Natural killer cell (primary cell): ENCODE measurements around the gene DRAP1. TPM values are rescaled to one million over a fixed set of nuclear protein-coding genes. Genes with fewer than 3 reads are reported as not detected.

Experiments
- ATAC-seq, 3 donors: fragments of 150-1000 bp in 2 of 3; fragments of 200-7000 bp in 1 of 3; cut with Tn5 transposase; 1 replicate in 1 of 3; 2 replicates in 2 of 3; pipeline ENCODE4 v1.10.0; 2021; ENCODE audit warnings: mild to moderate bottlenecking in 2 of 3, moderate library complexity in 2 of 3
- DNase-seq, 2 donors: peaks; one replicate each; pipeline versions ENCODE4 v3.0.0 to v3.0.0-alpha.2; 2013 to 2021; ENCODE audit warnings: mixed read lengths in 1 of 2
- H3K27ac ChIP-seq: one replicate; pipeline ENCODE4 v1.5.1; 2013; ENCODE audit warnings: mild to moderate bottlenecking, low read length
- H3K27me3 ChIP-seq: one replicate; pipeline ENCODE4 v1.6.1; 2013; ENCODE audit warnings: low read length; ENCODE audit not compliant: control insufficient read depth, insufficient read depth
- H3K36me3 ChIP-seq: one replicate; pipeline ENCODE4 v1.6.1; 2013; ENCODE audit warnings: low read length; ENCODE audit not compliant: control insufficient read depth, insufficient read depth
- H3K4me1 ChIP-seq: one replicate; pipeline ENCODE4 v1.6.1; 2013; ENCODE audit warnings: low read length; ENCODE audit not compliant: control insufficient read depth, insufficient read depth
- H3K4me3 ChIP-seq: one replicate; pipeline ENCODE4 v1.5.1; 2013; ENCODE audit warnings: low read length
- H3K9me3 ChIP-seq: one replicate; pipeline ENCODE4 v1.6.1; 2013; ENCODE audit warnings: low read length; ENCODE audit not compliant: control insufficient read depth, insufficient read depth
- H3K27ac Mint-ChIP-seq, 2 donors: one replicate each; pipeline ENCODE4 v1.8.0; 2022; ENCODE audit warnings: mild to moderate bottlenecking in 2 of 2, mixed read lengths in 2 of 2, moderate library complexity in 1 of 2
- H3K27me3 Mint-ChIP-seq, 2 donors: one replicate each; pipeline ENCODE4 v1.8.0; 2022; ENCODE audit warnings: low read depth in 2 of 2, mixed read lengths in 2 of 2
- H3K36me3 Mint-ChIP-seq: one replicate; pipeline ENCODE4 v1.8.0; 2022; ENCODE audit warnings: mixed read lengths
- H3K4me1 Mint-ChIP-seq, 2 donors: one replicate each; pipeline ENCODE4 v1.8.0; 2022; ENCODE audit warnings: mixed read lengths in 2 of 2
- H3K4me3 Mint-ChIP-seq: one replicate; pipeline ENCODE4 v1.8.0; 2022; ENCODE audit warnings: mild to moderate bottlenecking, moderate library complexity, mixed read lengths
- H3K9me3 Mint-ChIP-seq, 2 donors: one replicate each; pipeline ENCODE4 v1.8.0; 2022; ENCODE audit warnings: mixed read lengths in 2 of 2
- WGBS: methylation state at CpG from one replicate; pipeline ENCODE4 v1.1.7; 2013; ENCODE audit warnings: missing lambda C conversion rate; ENCODE audit not compliant: insufficient coverage; 5-methylcytosine and 5-hydroxymethylcytosine counted together
- intact Hi-C: fragments of 100-400 bp; cut with micrococcal nuclease; formaldehyde crosslinking; loops from one replicate; pipeline ENCODE4 v1.14.2; 2022
- total RNA-seq, 4 donors: library from RNA; stranded (reverse); fragments of 120-200 nt in 1 of 4; gene quantifications; one replicate each; pipeline versions ENCODE4 v1.2.3 to v1.2.4, GENCODE V29; 2013 to 2022
- TF ChIP-seq, protein P1 (sequence below): fragments of 200-600 bp; IDR thresholded peaks from one replicate; pipeline ENCODE4 v1.8.0; 2022; ENCODE audit warnings: antibody characterized with exemption

The DRAP1 gene
- total RNA-seq, 3 donors from 2014 or later (not counting 1 experiment from before 2014, with no cell fraction given) = 114 to 115 (median 115) TPM

- peaks cover 68% of the 10 kb centered on the region for H3K36me3 ChIP-seq
- H3K9me3 ChIP-seq = no peaks in the 10 kb centered on the region
- 97% methylated on average over 15 of the region's 15 CpGs for WGBS
- peaks cover 2% of the 10 kb centered on the region for H3K4me1 ChIP-seq
- no peak overlapping the region for H3K4me3 ChIP-seq
- H3K36me3 Mint-ChIP-seq = no peaks in the 10 kb centered on the region
- TF ChIP-seq, protein P1, sequence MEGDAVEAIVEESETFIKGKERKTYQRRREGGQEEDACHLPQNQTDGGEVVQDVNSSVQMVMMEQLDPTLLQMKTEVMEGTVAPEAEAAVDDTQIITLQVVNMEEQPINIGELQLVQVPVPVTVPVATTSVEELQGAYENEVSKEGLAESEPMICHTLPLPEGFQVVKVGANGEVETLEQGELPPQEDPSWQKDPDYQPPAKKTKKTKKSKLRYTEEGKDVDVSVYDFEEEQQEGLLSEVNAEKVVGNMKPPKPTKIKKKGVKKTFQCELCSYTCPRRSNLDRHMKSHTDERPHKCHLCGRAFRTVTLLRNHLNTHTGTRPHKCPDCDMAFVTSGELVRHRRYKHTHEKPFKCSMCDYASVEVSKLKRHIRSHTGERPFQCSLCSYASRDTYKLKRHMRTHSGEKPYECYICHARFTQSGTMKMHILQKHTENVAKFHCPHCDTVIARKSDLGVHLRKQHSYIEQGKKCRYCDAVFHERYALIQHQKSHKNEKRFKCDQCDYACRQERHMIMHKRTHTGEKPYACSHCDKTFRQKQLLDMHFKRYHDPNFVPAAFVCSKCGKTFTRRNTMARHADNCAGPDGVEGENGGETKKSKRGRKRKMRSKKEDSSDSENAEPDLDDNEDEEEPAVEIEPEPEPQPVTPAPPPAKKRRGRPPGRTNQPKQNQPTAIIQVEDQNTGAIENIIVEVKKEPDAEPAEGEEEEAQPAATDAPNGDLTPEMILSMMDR = no peak
- no peak overlapping the region for H3K27ac ChIP-seq
- peak overlapping the region in 1 of 2 donors; percentile 59 for H3K27ac Mint-ChIP-seq
- no peaks in the 10 kb centered on the region for H3K9me3 Mint-ChIP-seq
- no peaks in the 10 kb centered on the region for H3K27me3 ChIP-seq
- H3K4me1 Mint-ChIP-seq = peaks cover 10 to 40% of the 10 kb centered on the region in 2 donors
- no peak for DNase-seq
- no peak overlapping the region for H3K4me3 Mint-ChIP-seq
- ATAC-seq = no peak
- intact Hi-C loops = no loop called here
- H3K27me3 Mint-ChIP-seq = no peaks in the 10 kb centered on the region
Measured at GRCh38 chr11:65968600-65969482, 49.6 kb downstream of the DRAP1 start.

Other genes starting within 250 kb of the DRAP1 start
- gene KAT5, start 207.2 kb upstream of the DRAP1 start, total RNA-seq = 100 to 1,000 TPM; 140 to 155 (median 146) TPM
- 10 to 100 TPM; 34.6 to 45.6 (median 38.5) TPM for gene RNASEH2C, start 198.6 kb upstream of the DRAP1 start, total RNA-seq
- gene AP5B1, start 138.4 kb upstream of the DRAP1 start, total RNA-seq = 10 to 100 TPM; 13.9 to 22.5 (median 21.3) TPM
- gene OVOL1, start 132.4 kb upstream of the DRAP1 start, total RNA-seq = under 1 TPM in 2 of 3 donors, not detected in 1; 0.11 to 0.12 TPM
- gene SNX32, start 85.5 kb upstream of the DRAP1 start, total RNA-seq = 1 to 10 TPM in 1 of 3 donors, under 1 TPM in 2; 0.31 to 2.0 (median 0.54) TPM
- gene CFL1, start 61.2 kb upstream of the DRAP1 start, total RNA-seq = 1,000 to 10,000 TPM; 1,035 to 1,220 (median 1,095) TPM
- gene MUS81, start 59.0 kb upstream of the DRAP1 start, total RNA-seq = 10 to 100 TPM; 71.6 to 93.4 (median 73.6) TPM
- gene EFEMP2, start 46.6 kb upstream of the DRAP1 start, total RNA-seq = 10 to 100 TPM in 1 of 3 donors, 1 to 10 TPM in 2; 6.1 to 13.0 (median 9.8) TPM
- gene CTSW, start 39.6 kb upstream of the DRAP1 start, total RNA-seq = 1,000 to 10,000 TPM in 1 of 3 donors, 100 to 1,000 TPM in 2; 765 to 1,016 (median 976) TPM
- gene FIBP, start 31.0 kb upstream of the DRAP1 start, total RNA-seq = 10 to 100 TPM; 36.5 to 47.9 (median 45.7) TPM
- 10 to 100 TPM; 22.6 to 36.1 (median 24.1) TPM for gene CCDC85B, start 28.8 kb upstream of the DRAP1 start, total RNA-seq
- 1 to 10 TPM; 3.4 to 9.0 (median 6.8) TPM for gene FOSL1, start 19.0 kb upstream of the DRAP1 start, total RNA-seq
- gene C11orf68, start 364 bp upstream of the DRAP1 start, total RNA-seq = 10 to 100 TPM; 19.9 to 28.3 (median 20.7) TPM
- gene TSGA10IP, start 26.1 kb downstream of the DRAP1 start, total RNA-seq = not detected
- 100 to 1,000 TPM; 103 to 123 (median 115) TPM for gene SART1, start 42.3 kb downstream of the DRAP1 start, total RNA-seq
- 10 to 100 TPM; 49.9 to 74.2 (median 62.8) TPM for gene EIF1AD, start 82.7 kb downstream of the DRAP1 start, total RNA-seq
- gene BANF1, start 83.1 kb downstream of the DRAP1 start, total RNA-seq = 100 to 1,000 TPM in 1 of 3 donors, 10 to 100 TPM in 2; 87.8 to 107 (median 90.4) TPM
- gene CST6, start 92.6 kb downstream of the DRAP1 start, total RNA-seq = not detected
- gene CATSPER1, start 107.1 kb downstream of the DRAP1 start, total RNA-seq = 10 to 100 TPM; 12.2 to 16.9 (median 13.3) TPM
- gene GAL3ST3, start 129.7 kb downstream of the DRAP1 start, total RNA-seq = not detected
- gene SF3B2, start 132.9 kb downstream of the DRAP1 start, total RNA-seq = 100 to 1,000 TPM; 249 to 269 (median 253) TPM
- gene PACS1, start 150.8 kb downstream of the DRAP1 start, total RNA-seq = 100 to 1,000 TPM; 176 to 204 (median 186) TPM